Measurements from ENCODE around the gene CNTLN. TPM values are rescaled to one million over a fixed set of nuclear protein-coding genes. Genes with fewer than 3 reads are reported as not detected.
A peak's percentile ranks its signal among the peaks of the same experiment; 100 is the strongest.
"Not testable (repeated sequence)": the region's sequence is repeated elsewhere in the genome, so short reads cannot be mapped to it uniquely, and the experiment has no call there.

Gene CNTLN
- total RNA-seq, 1 experiment from 2014 or later: 6.4 TPM

DNA sequence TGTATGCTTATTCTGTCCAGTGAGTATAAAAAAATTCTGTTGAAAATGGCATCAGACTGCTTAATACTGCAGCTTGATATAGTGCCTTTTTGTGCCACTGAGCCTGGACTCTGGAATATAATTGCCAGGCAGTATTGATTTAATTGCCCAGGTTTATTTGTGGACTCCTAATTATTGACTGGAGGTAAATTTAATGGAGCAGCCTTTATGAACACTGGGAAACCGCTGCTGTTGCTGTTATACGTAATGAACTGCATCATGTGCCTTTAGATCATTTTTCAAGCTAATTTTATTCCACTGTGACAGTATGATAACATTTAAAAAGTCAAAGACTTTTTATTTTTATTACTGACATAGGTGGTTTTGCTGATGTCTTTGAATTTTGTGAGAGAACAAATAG, 353.8 kb downstream of the CNTLN start:
- no peak for DNase-seq (ENCODE audit: extremely low read depth, low read depth)

DNA sequence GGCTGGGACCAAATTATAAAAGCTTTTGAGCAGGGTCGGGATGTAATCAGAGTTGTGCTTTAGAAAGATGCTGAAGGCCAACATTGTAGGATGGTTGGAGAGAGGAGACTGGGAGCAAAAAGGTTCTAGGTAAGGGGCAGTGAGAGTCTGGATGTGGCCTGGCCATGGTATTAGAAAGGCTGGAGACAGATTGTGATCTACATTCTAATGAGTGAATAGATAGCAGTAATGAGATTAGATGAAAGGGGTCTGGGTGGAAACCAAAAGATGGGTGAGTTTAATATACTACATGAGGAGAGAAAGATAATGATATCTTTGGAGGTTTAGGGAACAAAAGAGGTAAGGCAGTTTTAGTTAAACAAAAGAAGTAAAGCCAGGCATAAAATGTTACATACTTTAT, 355.3 kb downstream of the CNTLN start:
- no peak for DNase-seq (ENCODE audit: extremely low read depth, low read depth)

DNA sequence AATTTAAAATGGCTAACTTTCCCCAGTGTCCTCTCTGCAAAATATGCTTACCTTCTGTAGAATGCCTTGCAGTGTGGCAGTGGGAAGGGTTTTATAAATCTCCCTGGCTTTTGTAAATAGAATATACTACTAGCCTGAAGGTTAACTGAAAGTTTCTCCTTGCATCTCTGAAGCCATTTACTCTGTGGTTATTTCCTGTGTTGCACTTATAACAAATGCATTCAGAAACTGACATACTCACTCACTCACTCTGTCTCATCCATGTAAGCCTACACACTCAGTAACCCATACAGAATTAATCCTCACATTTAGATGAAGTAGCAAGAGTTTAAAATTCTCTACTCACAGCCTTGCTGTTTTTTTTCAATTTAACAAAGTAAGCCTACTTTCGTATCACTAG, 356.9 kb downstream of the CNTLN start:
- no peak for DNase-seq (ENCODE audit: extremely low read depth, low read depth)

DNA sequence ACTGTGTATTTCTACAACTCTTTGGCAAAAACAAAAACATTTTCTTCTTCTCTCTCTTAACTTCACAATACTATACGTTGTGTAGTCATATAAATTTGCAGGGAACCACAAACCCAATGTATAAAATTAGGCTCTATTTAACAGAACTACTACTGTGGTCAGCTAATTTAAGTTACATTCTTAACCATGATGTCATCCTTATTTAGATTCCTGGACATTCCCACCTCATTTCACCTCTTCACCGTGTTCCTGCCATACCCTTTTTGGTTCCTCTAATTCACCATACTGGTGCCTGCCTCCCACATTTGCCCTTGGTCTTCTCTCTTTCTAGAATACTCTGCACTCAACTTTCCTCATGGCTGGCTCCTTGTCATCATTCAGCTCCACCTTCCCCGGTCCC, 368.4 kb downstream of the CNTLN start:
- DNase-seq (ENCODE audit: extremely low read depth, low read depth): no peak

DNA sequence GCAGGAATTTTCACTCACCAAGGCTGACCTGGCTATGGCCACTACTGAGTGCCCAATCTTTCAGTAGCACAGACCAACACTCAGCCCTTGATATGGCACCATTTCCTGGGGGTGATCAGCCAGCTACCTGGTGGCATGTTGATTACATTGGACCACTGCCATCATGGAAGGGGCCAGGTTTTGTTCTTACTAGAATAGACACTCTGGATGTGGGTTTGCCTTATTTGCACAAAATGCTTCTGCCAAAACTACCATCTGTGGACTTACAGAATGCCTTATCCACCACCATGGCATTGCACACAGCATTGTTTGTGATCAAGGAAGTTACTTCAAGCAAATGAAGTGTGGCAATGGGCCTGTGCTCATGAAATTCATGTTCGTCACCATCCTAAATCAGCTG, 374.3 kb downstream of the CNTLN start:
- no peak for DNase-seq (ENCODE audit: extremely low read depth, low read depth)

GRCh38 chr9:17509701-17510100, 374.9 kb downstream of the CNTLN start:
- no peak for DNase-seq (ENCODE audit: extremely low read depth, low read depth)

DNA sequence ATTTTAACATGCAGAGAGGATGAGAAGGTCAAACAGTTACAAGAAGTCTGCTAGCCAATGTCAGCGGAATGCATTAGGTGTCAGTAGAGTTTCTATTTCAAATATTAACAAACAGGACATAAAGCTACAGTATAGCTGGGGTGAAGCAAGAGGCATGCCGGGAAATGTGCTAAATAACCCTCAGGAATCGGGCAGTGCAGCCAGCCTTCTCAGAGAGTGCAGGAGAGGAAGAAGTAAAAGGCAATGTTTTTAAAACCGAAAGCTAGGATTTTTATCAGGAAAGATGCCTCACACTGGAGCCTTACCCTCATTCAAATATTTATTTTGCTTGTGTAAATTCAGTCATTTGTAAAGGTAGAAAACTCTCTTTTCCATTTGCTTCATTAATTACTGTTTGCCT, 384.9 kb downstream of the CNTLN start:
- DNase-seq (ENCODE audit: extremely low read depth, low read depth): no peak

DNA sequence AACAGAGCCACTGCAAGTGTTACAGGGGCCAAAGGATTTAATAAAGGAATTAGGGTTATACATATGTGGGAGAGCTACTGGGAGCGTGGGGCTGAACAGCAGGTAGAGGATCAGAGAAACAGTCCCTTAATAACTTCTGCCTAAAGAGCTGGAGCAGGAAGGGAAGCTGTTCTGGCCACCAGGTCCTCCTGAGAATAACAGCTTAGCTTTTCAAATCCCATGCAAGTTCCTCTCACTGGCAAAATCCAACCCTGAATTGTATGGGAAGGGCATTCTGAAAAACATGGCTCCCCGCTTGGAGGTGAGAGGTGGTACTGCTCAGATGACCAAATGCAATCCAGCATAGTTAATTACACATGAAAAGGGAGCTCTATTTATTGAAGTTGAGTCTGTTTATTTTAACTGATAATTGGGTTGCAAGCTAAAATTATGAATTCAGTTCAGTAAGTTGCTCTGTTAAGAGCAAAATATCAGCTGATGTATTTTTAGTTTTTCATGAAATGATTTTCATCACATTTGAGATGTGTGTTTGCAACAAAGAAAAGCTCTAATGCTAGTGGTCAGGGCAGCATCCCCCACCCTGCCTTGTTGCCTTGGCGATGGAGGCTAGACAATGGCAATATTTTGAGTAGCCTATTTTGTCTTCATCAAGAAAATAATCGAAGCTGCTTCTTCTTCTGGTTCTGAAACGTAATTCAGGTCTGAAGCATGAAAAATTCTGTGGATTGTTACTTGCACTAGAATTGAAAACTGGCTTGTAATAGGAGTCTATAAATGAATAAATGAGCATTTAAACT, 385.6 kb downstream of the CNTLN start:
- no peak for DNase-seq (ENCODE audit: extremely low read depth, low read depth)

- DNase-seq (ENCODE audit: extremely low read depth, low read depth): no peak
Observed at GRCh38 chr9:17521100-17521855, 386.4 kb downstream of the CNTLN start.

- not testable (repeated sequence) for DNase-seq (ENCODE audit: extremely low read depth, low read depth)
Observed at GRCh38 chr9:17526726-17527125, 391.9 kb downstream of the CNTLN start.

DNA sequence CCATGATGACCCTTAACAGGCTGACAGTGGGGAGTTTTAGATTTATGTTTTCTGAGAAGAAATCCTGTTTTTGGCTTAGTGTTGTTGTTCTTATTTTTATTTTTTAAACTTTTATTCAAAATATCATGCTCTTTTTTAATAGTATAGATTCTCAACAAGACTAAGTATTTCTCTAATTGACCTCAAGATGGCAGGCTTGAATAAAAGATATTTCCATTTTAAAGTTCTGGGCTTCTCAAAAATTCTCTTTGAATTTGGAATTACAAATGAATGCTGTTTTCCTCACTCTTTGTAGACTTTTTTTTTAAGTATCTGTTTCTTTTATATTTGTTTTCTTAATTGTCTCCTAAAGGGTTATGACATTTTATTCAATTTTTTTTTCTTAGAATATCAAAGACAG, 394.0 kb downstream of the CNTLN start:
- peak; percentile 11 for DNase-seq (ENCODE audit: extremely low read depth, low read depth)

GRCh38 chr9:17531642-17532254, 396.9 kb downstream of the CNTLN start:
- peak; percentile 21 for DNase-seq (ENCODE audit: extremely low read depth, low read depth)

DNA sequence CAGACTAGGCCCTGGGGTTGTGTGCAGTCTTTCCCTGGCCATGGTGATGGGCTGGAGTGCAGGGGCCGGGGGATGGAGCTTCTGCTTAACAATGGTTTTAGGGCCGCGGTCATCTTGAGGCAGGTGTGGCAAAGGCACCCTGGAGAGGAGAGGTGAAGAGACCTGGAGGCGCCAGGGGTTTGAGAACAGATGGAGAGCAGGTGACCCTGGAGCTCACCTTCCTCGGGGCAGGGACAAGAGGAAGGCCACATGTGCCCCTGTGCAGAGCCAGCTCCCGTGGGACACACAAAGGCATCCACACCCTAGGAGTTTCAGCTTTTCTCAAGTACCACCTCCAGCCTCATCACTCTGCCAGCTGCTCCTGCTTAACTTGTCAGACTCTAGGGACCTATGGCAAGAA, 397.6 kb downstream of the CNTLN start:
- DNase-seq (ENCODE audit: extremely low read depth, low read depth): no peak

- DNase-seq (ENCODE audit: extremely low read depth, low read depth): no peak
Observed at GRCh38 chr9:17535176-17535575, 400.3 kb downstream of the CNTLN start.

DNA sequence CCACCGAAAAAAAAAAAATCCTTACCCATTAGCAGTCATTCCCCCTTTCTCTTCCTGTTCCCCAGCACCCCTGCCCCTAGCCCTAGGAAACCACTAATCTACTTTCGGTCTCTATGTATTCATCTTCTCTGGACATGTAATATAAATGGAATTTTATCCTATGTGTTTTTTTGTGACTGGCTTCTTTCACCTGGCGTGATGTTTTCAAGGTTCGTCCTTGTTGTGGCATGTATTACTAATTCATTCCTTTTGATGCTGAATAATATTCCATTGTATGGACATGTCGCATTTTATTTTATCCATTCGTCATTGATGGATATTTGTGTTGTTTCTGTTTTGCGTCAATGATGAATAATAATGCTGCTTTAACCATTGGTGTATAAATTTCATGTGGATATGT, 401.2 kb downstream of the CNTLN start:
- no peak for DNase-seq (ENCODE audit: extremely low read depth, low read depth)

DNA sequence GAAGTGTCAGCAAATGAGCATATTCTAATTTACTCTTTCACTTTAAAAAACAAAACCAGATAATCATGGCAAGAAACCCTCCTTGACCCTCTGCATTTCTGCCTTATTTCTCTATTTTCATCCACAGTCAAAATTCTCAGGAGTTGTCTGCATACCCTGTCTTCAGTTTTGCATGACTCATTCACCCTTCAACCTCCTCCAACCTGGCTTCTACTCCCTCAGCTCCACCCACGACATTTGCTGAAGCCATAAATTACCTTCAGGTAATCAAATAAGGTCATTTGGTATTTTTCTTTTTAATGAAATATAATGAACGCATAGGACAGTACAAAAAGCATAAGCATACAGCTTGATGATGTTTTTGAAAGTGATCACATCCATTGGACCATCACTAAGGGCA, 416.2 kb downstream of the CNTLN start:
- no peak for DNase-seq (ENCODE audit: extremely low read depth, low read depth)

Small RNAs within 50 kb of the gene (small RNA-seq; reads per million reads assigned to genes)
- 0 reads per million in 2 experiments for gene RPS29P33
